GM12878 (cell line): ENCODE measurements around the gene S100A9.

Experiments used
- CUX1 ChIP-seq: IDR thresholded peaks from 2 replicates; pipeline ENCODE4 v1.6.1; 2012; ENCODE audit warnings: improper control_type of control experiment, low read depth, low read length; ENCODE audit not compliant: insufficient replicate concordance
- EP300 ChIP-seq, 2 experiments: fragments of 150-350 bp in 1 of 2; IDR thresholded peaks; 2 replicates each; pipeline ENCODE4 v1.6.1; 2011 to 2012; ENCODE audit warnings: low read depth in 2 of 2, low read length in 2 of 2, borderline replicate concordance in 1 of 2, improper control_type of control experiment in 1 of 2, inconsistent platforms in 1 of 2; ENCODE audit not compliant: control insufficient read depth in 1 of 2
- FOXM1 ChIP-seq: IDR thresholded peaks from 2 replicates; pipeline ENCODE4 v1.6.1; 2012; ENCODE audit warnings: low read depth, mild to moderate bottlenecking, inconsistent platforms, low read length, moderate library complexity
- PAX5 ChIP-seq: IDR thresholded peaks from 2 replicates; pipeline ENCODE4 v1.6.1; 2011; ENCODE audit warnings: low read depth, low read length, borderline replicate concordance
- POLR2A ChIP-seq: IDR thresholded peaks from 2 replicates; pipeline ENCODE4 v1.6.1; 2011; ENCODE audit warnings: low read depth, mild to moderate bottlenecking, low read length
- POLR2AphosphoS5 ChIP-seq: IDR thresholded peaks from 2 replicates; pipeline ENCODE4 v1.6.1; 2011; ENCODE audit warnings: mild to moderate bottlenecking, low read length, inconsistent platforms
- RFX5 ChIP-seq: IDR thresholded peaks from 2 replicates; pipeline ENCODE4 v1.6.1; 2011; ENCODE audit warnings: low read depth, low read length, improper control_type of control experiment
- ZNF687 ChIP-seq: fragments of 450-650 bp; IDR thresholded peaks from 2 replicates; pipeline ENCODE4 v1.6.1; 2017; ENCODE audit warnings: mild to moderate bottlenecking, moderate library complexity

- TF ChIP-seq EP300 (IDR thresholded peaks at IDR 0.05; ENCODE audit: borderline replicate concordance in 1 of 2, control insufficient read depth in 1 of 2, low read depth in 2 of 2, low read length in 2 of 2): no peak
- TF ChIP-seq FOXM1: no peak
- TF ChIP-seq CUX1: no peak
- TF ChIP-seq POLR2A: no peak
- TF ChIP-seq POLR2AphosphoS5: no peak
- no peak for TF ChIP-seq ZNF687
- no peak for TF ChIP-seq RFX5
- TF ChIP-seq PAX5: no peak
These were observed 5.1 kb upstream of the S100A9 start for GRCh38 chr1:153352523-153352922.
